NCI-H2196 (cell line): ENCODE results near the gene PDE6B.
"Not testable (repeated sequence)": the region's sequence is repeated elsewhere in the genome, so short reads cannot be mapped to it uniquely, and the experiment has no call there.

Experiments used
- DNase-seq: peaks from one replicate; lab custom pipeline; 2025; ENCODE audit not compliant: unreplicated experiment; lab: John Stamatoyannopoulos, UW

PDE6B gene

GRCh38 chr4:683247-683897 lies 58.0 kb downstream of the PDE6B start:
- no peak for DNase-seq

- DNase-seq = peak; percentile 68
These were observed 58.7 kb downstream of the PDE6B start for GRCh38 chr4:683982-684622.

GRCh38 chr4:684623-685327 lies 59.4 kb downstream of the PDE6B start:
- DNase-seq = no peak

GRCh38 chr4:685679-686412 lies 60.5 kb downstream of the PDE6B start:
- no peak for DNase-seq

GRCh38 chr4:686413-687040 lies 61.2 kb downstream of the PDE6B start:
- DNase-seq = no peak

DNA sequence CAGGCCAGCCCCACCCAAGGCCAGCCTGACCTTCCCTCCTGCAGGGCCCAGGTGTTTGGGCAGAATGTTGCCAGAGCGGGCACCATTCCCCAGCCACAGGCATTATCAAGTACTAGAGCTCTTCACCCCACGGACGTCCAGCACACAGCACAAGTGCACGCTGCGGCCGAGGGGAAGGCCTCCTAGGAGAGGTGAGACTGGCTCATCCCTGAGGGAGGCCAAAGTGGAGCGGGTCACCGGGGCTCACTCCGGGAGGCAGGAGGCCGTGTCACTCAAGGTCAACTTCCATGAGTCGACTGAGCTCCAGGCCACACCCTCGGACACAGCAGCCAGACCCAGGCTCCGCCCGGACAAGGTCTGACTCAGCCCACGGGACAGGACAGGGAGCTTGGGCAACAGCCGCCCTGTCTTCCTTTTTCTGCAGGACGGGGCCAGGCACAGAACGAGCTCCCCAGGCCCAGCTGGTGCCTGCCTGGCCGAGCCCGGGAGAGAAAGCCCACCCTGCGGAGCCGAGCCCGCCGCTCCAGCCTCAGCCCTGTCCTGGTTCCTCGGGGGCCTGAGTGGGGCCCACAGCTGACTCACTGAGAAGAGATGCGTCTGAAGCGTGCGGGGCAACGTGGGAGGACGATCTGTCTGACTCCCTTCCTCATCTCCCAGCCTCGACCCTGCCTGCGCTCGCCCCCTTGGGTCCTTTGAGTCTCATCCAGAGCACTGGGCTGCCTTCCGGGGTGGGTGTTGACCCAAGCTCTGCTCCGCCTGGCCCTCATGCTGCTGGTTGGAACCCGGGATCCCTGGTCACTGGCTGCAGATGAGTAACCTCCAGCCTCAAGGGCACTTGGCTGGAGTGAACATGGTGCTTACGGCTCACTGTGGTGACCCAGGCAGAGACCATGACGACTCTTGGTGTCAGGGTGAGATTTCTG lies 61.9 kb downstream of the PDE6B start:
- no peak for DNase-seq

- no peak for DNase-seq
These were observed 62.8 kb downstream of the PDE6B start for GRCh38 chr4:687971-688853.

- DNase-seq = no peak
These were observed 63.7 kb downstream of the PDE6B start, which contains the start of gene SLC49A3 for GRCh38 chr4:688854-689681. TSS of gene SLC49A3 (minus strand) at chr4:689151. CDS start at chr4:689127, 24 bp downstream.

DNA sequence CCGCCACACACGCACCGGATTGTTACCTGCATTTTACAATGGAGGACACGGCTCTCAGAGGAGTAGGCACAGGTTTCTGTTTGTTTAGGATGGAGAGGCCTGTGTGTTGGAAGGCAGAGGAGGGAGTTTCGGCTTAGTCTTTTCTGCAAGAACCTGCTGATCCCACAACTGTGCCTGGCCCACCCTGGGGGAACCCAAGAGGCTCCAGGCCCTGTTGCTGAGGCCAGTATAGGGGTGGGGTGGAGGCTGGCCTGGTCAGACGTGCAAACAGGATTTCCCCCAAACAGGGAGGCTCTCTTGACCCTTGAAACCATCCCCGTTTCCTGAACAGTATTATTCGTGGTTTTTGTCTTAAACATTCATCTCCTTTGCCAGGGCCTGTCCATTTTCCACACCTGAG lies 64.3 kb downstream of the PDE6B start:
- DNase-seq = no peak

GRCh38 chr4:692771-693554 lies 67.6 kb downstream of the PDE6B start:
- DNase-seq = no peak

- DNase-seq = not testable (repeated sequence)
These were observed 69.1 kb downstream of the PDE6B start for GRCh38 chr4:694341-694940.

DNA sequence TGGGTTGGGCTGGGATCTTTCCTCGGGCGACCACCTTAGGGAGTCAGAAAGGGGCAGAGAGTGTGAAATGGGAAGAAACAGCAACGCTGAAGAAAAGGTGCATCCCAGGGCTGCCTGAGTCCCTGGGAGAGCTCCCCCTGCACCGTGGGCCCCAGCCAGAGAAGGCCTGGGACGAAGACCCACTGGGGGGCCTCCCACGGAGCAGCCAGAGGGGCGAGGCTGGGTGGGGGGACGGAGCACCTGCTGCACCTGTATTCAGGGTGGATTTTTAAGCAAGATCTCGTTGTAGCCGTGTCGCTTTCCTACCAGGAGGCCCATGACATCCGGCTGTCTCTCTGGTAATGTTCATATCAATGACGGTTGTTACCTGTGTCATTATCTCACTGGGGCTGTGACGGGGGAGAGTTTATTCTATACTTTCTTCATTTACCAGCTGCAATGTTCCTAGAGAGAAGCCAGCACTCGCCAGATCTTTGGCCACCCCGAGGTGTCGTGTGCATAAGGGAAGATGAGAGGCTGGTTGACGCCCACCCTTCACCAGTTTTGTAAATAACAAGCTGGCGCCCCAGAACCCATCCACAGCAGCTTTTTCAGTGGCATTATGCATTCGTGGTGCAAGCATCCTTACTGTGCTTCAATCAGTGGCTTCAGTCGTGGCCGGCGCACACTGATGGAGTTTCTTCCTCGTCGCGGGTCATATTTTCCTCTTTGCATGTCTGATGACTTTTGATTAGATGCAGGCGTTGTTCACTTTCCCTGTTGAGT lies 74.6 kb downstream of the PDE6B start:
- DNase-seq = no peak

DNA sequence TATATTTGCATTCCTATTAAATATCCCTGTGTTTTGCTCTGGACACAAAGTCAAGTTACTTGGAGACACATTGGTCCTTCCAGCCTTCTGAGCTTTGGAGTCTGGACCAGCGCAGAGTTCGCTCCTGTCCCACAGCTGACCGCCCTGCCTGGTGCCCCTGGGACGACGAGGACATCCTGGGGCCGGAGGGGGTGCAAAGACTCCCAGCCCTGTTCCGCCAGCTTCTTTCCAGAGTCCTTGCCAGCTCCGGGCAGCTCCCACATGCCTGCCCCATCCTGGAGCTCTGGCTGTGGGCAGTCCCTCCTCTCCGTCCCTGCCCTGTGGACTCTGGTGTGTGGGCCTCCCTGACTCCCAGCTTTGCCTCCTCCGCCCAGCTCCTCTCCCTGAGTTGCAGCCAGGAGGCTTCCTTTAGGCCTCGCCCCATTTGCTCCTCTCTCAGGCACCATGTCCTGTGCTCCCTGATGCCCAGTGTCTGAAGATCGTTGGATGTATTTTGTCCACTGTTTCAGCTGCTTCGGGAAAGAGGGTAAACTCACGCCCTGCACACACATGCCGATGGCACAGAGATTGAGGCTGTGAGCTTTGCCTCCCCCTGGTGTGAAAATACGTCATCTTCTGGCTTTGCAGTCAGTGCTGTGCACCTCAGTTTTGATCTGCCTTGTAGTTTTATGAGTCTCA lies 75.4 kb downstream of the PDE6B start:
- DNase-seq = no peak

DNA sequence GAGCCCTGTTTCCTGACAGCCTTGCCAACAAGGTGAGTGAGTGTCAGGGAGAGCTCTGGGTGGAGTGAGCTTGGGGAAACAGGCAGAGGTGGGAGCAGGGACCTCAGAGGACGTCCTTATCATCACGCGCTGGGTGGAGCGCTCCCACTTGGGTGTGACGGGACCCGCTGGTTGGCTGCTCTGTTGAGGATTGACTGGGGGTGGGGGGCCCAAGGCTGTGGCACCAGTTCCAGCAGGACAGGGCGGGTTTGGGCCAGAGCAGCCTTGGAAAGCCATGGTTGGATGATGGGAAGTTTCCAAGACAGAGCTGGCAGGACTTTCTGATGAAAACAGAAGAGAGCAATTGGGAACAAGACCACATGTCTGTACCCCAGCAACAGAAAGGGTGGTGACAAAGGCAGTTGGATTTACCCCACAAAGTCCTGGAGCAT lies 77.3 kb downstream of the PDE6B start:
- no peak for DNase-seq

- no peak for DNase-seq
These were observed 78.2 kb downstream of the PDE6B start for GRCh38 chr4:703336-704197.
